Type B pancreatic cell (in vitro differentiated cells): ENCODE results near the gene SEL1L3. TPM values are rescaled to one million over a fixed set of nuclear protein-coding genes. Genes with fewer than 3 reads are reported as not detected.

Experiments
- DNase-seq: peaks from one replicate; pipeline ENCODE4 v3.0.0; 2021; ENCODE audit warnings: mixed read lengths; ENCODE audit not compliant: unreplicated experiment; ENCODE audit errors: extremely low spot score
- H3K27ac Mint-ChIP-seq: 2 replicates; pipeline ENCODE4 v1.8.0; 2021; ENCODE audit warnings: mild to moderate bottlenecking, mixed read lengths
- H3K27me3 Mint-ChIP-seq: 2 replicates; pipeline ENCODE4 v1.8.0; 2021; ENCODE audit warnings: mixed read lengths
- H3K36me3 Mint-ChIP-seq: 2 replicates; pipeline ENCODE4 v1.8.0; 2021; ENCODE audit warnings: mixed read lengths
- H3K4me1 Mint-ChIP-seq: one replicate; pipeline ENCODE4 v1.8.0; 2021; ENCODE audit warnings: mixed read lengths; ENCODE audit not compliant: unreplicated experiment
- H3K4me3 Mint-ChIP-seq: 2 replicates; pipeline ENCODE4 v1.8.0; 2021; ENCODE audit warnings: mild to moderate bottlenecking, mixed read lengths
- H3K9me3 Mint-ChIP-seq: 2 replicates; pipeline ENCODE4 v1.8.0; 2021; ENCODE audit warnings: mixed read lengths
- total RNA-seq: library from RNA; stranded (reverse); gene quantifications from 2 replicates; pipeline ENCODE4 v1.2.1, GENCODE V29; 2021; ENCODE audit warnings: low replicate concordance
- TF ChIP-seq, protein P1 (sequence below): fragments of 200-600 bp; sonication (generic); conservative IDR thresholded peaks from 2 replicates; pipeline ENCODE4 v1.5.0; 2021; ENCODE audit warnings: antibody characterized with exemption, mild to moderate bottlenecking

SEL1L3 gene
- total RNA-seq, 1 donor from 2014 or later, result 28.2 TPM

GRCh38 chr4:25722964-25723363 is 139.8 kb downstream of the SEL1L3 start:
- no peaks in the 10 kb centered on the region for H3K4me1 Mint-ChIP-seq
- H3K4me3 Mint-ChIP-seq, result no peak overlapping the region
- no peak overlapping the region for H3K27ac Mint-ChIP-seq
- no peak for DNase-seq
- TF ChIP-seq, protein P1, sequence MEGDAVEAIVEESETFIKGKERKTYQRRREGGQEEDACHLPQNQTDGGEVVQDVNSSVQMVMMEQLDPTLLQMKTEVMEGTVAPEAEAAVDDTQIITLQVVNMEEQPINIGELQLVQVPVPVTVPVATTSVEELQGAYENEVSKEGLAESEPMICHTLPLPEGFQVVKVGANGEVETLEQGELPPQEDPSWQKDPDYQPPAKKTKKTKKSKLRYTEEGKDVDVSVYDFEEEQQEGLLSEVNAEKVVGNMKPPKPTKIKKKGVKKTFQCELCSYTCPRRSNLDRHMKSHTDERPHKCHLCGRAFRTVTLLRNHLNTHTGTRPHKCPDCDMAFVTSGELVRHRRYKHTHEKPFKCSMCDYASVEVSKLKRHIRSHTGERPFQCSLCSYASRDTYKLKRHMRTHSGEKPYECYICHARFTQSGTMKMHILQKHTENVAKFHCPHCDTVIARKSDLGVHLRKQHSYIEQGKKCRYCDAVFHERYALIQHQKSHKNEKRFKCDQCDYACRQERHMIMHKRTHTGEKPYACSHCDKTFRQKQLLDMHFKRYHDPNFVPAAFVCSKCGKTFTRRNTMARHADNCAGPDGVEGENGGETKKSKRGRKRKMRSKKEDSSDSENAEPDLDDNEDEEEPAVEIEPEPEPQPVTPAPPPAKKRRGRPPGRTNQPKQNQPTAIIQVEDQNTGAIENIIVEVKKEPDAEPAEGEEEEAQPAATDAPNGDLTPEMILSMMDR, result no peak
- H3K9me3 Mint-ChIP-seq, result no peaks in the 10 kb centered on the region
- H3K36me3 Mint-ChIP-seq, result no peaks in the 10 kb centered on the region
- H3K27me3 Mint-ChIP-seq, result no peaks in the 10 kb centered on the region

DNA sequence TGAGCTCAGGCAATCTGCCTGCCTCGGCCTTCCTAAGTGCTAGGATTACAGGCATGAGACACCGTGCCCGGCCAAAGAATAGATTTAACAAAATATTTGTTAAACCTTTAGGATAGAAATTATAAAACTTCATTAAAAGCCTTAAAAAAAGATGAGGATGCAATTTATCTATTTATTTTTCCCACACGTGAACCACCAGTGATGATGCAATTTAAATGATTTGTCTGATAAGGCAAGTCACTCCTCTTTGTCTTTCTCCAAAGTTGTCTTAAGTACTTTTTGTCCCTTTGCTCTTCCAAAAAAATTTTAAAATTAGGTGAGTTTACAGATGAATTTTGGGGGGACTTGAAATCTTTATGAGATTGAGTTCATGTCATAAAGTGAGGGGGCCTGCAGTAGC is 149.0 kb downstream of the SEL1L3 start:
- Mint-ChIP-seq H3K27me3 (no peaks in the 10 kb centered on the region), H3K9me3 (peaks cover under 1% of the 10 kb centered on the region), H3K4me1 (no peaks in the 10 kb centered on the region), H3K36me3 (no peaks in the 10 kb centered on the region), H3K4me3 (no peak overlapping the region), H3K27ac (no peak overlapping the region)
- no peak for DNase-seq
- TF ChIP-seq, protein P1, result no peak

GRCh38 chr4:25712611-25713010 is 150.2 kb downstream of the SEL1L3 start:
- H3K9me3 Mint-ChIP-seq, result peaks cover 4% of the 10 kb centered on the region
- H3K4me3 Mint-ChIP-seq, result no peak overlapping the region
- no peaks in the 10 kb centered on the region for H3K27me3 Mint-ChIP-seq
- H3K27ac Mint-ChIP-seq, result no peak overlapping the region
- no peaks in the 10 kb centered on the region for H3K36me3 Mint-ChIP-seq
- no peaks in the 10 kb centered on the region for H3K4me1 Mint-ChIP-seq
- TF ChIP-seq, protein P1, result no peak
- DNase-seq, result no peak

GRCh38 chr4:25710637-25711036 is 152.2 kb downstream of the SEL1L3 start:
- Mint-ChIP-seq H3K36me3 (no peaks in the 10 kb centered on the region), H3K4me1 (no peaks in the 10 kb centered on the region), H3K9me3 (peaks cover 4% of the 10 kb centered on the region), H3K27me3 (no peaks in the 10 kb centered on the region), H3K4me3 (no peak overlapping the region), H3K27ac (no peak overlapping the region)
- TF ChIP-seq, protein P1, result no peak
- DNase-seq, result no peak

DNA sequence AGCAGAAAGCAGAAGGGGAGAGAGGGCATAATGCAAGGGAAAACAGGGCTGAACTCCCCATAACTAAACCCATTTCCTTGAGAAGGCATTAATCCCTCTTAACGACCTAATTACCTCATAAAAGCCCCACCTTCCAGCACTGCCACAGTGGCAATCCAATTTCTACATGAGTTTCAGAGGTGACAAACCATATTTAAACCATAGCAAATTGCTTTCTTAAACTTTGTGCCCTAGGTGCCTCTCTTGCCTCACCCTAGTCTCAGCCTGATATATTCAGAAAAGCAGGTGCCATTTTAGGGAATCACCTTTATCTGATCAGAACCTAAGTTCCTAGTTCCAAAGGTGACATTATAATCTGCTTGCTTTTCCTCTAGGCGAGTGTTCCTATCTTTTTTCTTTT is 158.3 kb downstream of the SEL1L3 start:
- no peak overlapping the region for H3K27ac Mint-ChIP-seq
- DNase-seq, result no peak
- no peaks in the 10 kb centered on the region for H3K36me3 Mint-ChIP-seq
- H3K27me3 Mint-ChIP-seq, result no peaks in the 10 kb centered on the region
- H3K4me3 Mint-ChIP-seq, result no peak overlapping the region
- TF ChIP-seq, protein P1, result no peak
- peaks cover 4% of the 10 kb centered on the region for H3K9me3 Mint-ChIP-seq
- H3K4me1 Mint-ChIP-seq, result no peaks in the 10 kb centered on the region
